ENCODE results near the gene LRRK1.

DNA sequence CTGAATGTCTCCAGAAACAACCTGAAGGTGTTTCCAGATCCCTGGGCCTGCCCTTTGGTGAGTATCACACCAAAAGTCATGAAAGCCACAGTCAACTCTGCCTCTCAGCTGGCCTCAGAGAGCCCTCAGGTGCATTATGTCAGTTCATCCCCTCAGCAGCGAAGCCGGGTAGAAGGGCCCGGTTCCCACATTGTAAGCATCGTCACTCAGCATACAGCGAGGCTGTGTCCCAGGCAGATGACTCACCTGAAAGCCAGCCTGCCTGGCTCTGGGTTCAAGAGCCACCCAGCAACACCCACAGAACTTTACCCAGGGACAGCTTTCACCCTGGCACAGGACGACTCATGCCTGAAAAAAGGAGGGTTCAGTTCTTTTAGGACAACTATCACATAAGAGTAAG lies 91.6 kb downstream of the LRRK1 start:
- TF ChIP-seq CTCF (IDR thresholded peaks at IDR 0.05), result no peak
- no peak for TF ChIP-seq POLR2A (IDR thresholded peaks at IDR 0.05)
